Activated CD4-positive, alpha-beta T cell treated with anti-CD3 and anti-CD28 coated beads, Interleukin-10, Interleukin-2, amounts not matched to agents 100 ng/mL and 50 ng/mL, durations not matched to agents 16 hours and 8 hours (primary cell): ENCODE measurements around the gene CALY.
A peak's percentile ranks its signal among the peaks of the same experiment; 100 is the strongest.

Experiments
- DNase-seq: peaks from one replicate; pipeline ENCODE4 v3.0.0-alpha.2; 2020

Gene CALY

GRCh38 chr10:133309720-133310398, 26.8 kb downstream of the CALY start:
- DNase-seq = no peak

GRCh38 chr10:133309100-133309719, 27.5 kb downstream of the CALY start:
- peak; percentile 94 for DNase-seq

- DNase-seq = peak; percentile 89
Measured at GRCh38 chr10:133308421-133309099, 28.1 kb downstream of the CALY start, which contains the start of the genes TUBGCP2 and ZNF511. TUBGCP2 (minus strand) TSS chr10:133308872; CDS start chr10:133302941, 5,931 bp downstream. ZNF511 (plus strand) TSS chr10:133308914; CDS start chr10:133308944, 30 bp downstream.

GRCh38 chr10:133307776-133308420, 28.8 kb downstream of the CALY start:
- peak; percentile 89 for DNase-seq

GRCh38 chr10:133306941-133307379, 29.7 kb downstream of the CALY start:
- DNase-seq = no peak

- no peak for DNase-seq
Measured at GRCh38 chr10:133306097-133306476, 30.6 kb downstream of the CALY start.

GRCh38 chr10:133303206-133303605, 33.5 kb downstream of the CALY start:
- no peak for DNase-seq

- DNase-seq = no peak
Measured at GRCh38 chr10:133302230-133302629, 34.5 kb downstream of the CALY start.

GRCh38 chr10:133299738-133300137, 37.0 kb downstream of the CALY start:
- no peak for DNase-seq

GRCh38 chr10:133299224-133299623, 37.5 kb downstream of the CALY start:
- DNase-seq = no peak

GRCh38 chr10:133298466-133298865, 38.2 kb downstream of the CALY start:
- no peak for DNase-seq

GRCh38 chr10:133297504-133297903, 39.2 kb downstream of the CALY start:
- DNase-seq = no peak

GRCh38 chr10:133295426-133296320, 41.0 kb downstream of the CALY start:
- no peak for DNase-seq

GRCh38 chr10:133294189-133294588, 42.5 kb downstream of the CALY start:
- no peak for DNase-seq

GRCh38 chr10:133293810-133294119, 42.9 kb downstream of the CALY start:
- DNase-seq = no peak

GRCh38 chr10:133292919-133293809, 43.5 kb downstream of the CALY start:
- peak; percentile 37 for DNase-seq

- DNase-seq = no peak
Measured at GRCh38 chr10:133289761-133290160, 46.9 kb downstream of the CALY start.

- no peak for DNase-seq
Measured at GRCh38 chr10:133287832-133288500, 48.7 kb downstream of the CALY start.

GRCh38 chr10:133286366-133286765, 50.3 kb downstream of the CALY start:
- DNase-seq = no peak

- no peak for DNase-seq
Measured at GRCh38 chr10:133285217-133285616, 51.5 kb downstream of the CALY start.

GRCh38 chr10:133283931-133284330, 52.8 kb downstream of the CALY start:
- no peak for DNase-seq
